ENCODE measurements around the gene SEPTIN12. TPM values are rescaled to one million over a fixed set of nuclear protein-coding genes. Genes with fewer than 3 reads are reported as not detected.
A peak's percentile ranks its signal among the peaks of the same experiment; 100 is the strongest.

The SEPTIN12 gene
- total RNA-seq, 4 donors from 2014 or later = 1.7 TPM; not detected in 3

DNA sequence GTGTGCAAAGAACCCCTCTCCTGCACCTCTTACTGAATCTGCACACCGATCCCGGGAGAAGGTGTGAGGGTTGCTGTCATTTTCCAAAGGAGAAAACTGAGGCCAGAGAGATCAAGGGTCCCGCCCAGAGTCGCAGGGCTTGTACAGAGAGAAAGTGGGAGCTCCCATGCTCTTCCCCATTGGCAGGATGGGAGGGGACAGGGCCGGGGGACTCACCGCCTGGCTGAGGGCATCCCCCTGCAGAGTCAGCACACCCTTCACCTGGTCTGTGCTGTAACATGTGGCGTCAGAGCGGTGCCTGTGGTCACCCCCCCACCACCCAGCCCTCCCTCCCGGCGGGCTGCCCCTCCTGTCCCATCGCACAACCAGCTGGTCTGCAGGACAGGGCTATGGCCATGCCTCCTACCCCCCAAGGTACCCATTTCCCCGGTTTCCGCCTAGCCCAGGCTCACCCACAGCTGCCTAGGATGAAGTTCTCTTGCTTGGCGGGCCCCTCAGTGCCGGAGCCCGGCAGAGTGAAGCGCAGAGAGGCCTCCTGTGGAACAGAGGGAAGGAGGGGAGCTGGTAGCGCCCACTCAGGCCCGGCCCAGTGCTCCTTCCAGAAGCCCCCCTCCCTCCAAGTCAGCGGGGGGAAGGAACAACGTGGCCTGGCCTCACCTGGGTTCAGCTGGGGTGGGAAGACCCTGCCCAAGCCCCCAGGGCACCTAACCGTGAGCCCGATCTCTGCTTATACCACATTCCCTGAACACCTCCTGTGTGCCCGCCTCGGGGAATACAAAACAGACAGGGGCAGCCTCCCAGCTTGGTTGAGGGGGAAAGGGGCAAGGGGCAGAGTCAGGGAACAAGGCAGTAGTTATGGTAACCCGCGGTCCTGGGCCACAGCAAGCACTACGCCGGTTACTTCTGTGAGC, 13.2 kb upstream of the SEPTIN12 start:
- 32% methylated on average over 21 of the region's 29 CpGs for WGBS
- no peak for TF ChIP-seq POLR2A (IDR thresholded peaks at IDR 0.05; ENCODE audit: low read depth)

DNA sequence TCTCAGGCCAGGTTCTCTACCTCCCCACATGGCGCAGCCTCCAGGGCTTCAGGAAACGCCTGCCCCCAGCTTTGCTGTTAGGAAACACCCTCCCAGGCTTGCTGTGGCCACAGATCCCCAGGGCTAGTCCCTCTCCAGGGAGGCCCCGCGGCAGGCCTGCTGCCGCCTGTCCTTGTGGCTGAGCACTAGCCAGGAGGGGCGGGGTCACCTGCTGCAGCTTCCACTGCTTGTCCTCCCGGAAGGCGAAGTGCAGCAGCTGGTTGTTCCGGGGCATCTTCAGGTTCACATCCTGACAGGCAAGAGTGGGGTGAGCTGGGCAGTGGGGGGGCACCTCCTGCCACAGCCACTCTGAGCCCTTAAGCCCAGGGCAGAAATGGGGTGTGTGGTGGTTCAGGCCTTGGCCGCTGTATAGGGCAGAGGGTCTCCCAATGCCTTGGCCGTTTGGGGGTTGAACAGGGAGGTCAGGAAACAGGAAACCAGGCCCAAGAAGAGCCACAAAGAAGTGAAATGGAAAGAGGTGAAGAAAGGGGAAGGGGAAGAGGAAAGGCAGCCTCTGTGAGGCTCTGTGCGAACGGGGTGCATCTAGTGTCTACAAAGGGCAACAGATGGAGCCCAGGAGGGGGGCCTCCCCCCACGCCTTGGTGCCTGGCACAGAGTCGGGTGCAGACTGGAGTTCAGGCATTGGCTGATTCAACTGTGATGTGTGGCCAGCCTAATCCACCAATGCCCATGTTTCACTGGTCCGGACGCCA, 12.3 kb upstream of the SEPTIN12 start:
- no peak overlapping the region for H3K4me3 ChIP-seq
- intact Hi-C loops (cut with DNase I) = loop anchor here (5.0 kb wide), 3 partner anchors 33 to 68 kb away; partner anchors contain the start of genes ANKS3, DNAAF8, GLYR1 and UBN1
- DNase-seq (ENCODE audit: extremely low spot score) = no peak
- H3K36me3 ChIP-seq = peaks cover 9 to 71% (median 56%) of the 10 kb centered on the region in 4 donors
- peak overlapping the region in 1 of 4 donors; percentile 87 for H3K27ac ChIP-seq (replicated peaks in 1 of 4)
- H3K27me3 ChIP-seq = no peaks in the 10 kb centered on the region
- no peaks in the 10 kb centered on the region for H3K9me3 ChIP-seq
- 61% methylated on average over 13 of the region's 17 CpGs for WGBS
- peaks cover 31 to 47% (median 45%) of the 10 kb centered on the region in 4 donors for H3K4me1 ChIP-seq
- TF ChIP-seq EP300 (IDR thresholded peaks at IDR 0.05) = no peak

More for the DNA sequence above, 13.2 kb upstream of the SEPTIN12 start:
- H3K9me3 ChIP-seq = no peaks in the 10 kb centered on the region
- H3K36me3 ChIP-seq = peaks cover 13 to 72% (median 57%) of the 10 kb centered on the region in 4 donors
- H3K4me3 ChIP-seq = peak overlapping the region; percentile 73 to 92 (median 83)
- H3K4me1 ChIP-seq = peaks cover 31 to 48% (median 45%) of the 10 kb centered on the region in 4 donors
- H3K27me3 ChIP-seq = no peaks in the 10 kb centered on the region
- DNase-seq (ENCODE audit: extremely low spot score) = no peak
- H3K27ac ChIP-seq (replicated peaks in 1 of 4) = peak overlapping the region; percentile 87 to 93 (median 90)
- intact Hi-C loops (cut with DNase I) = loop anchor here (5.0 kb wide), 3 partner anchors 34 to 69 kb away; partner anchors contain the start of genes ANKS3, DNAAF8, GLYR1 and UBN1

DNA sequence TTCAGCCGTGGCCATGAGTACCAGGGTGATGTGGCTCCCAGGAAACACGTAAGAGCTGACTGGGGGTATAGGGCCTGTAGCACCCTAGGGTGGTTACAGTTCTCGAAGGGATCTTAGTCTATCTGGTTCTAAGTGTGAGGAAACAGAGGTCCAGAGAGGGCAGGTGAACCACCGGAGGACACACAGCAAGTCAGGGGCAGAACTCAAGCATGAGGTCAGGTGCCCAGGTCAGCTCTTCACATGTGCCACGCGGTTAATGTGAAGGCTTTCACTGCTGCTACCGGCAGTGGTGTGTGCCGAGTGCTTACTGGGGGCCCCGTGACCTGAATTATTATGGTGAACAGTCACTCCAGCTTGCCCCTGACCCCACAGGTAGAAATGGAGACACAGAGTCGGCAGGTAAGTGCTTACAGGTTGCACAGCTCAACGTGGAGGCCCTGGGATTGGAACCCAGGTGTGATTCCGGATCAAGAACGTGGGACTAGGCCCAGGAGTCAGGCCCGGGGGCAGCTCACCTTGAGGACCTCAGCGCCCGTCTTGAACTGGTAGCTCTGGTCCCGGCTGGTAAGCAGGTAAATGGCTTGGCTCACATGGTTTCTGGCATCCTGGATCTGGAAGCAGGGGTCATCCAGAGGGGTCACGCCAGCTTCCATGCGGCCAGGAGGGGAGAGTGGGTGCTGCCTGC, 11.2 kb upstream of the SEPTIN12 start:
- H3K27ac ChIP-seq (replicated peaks in 1 of 4) = no peak overlapping the region
- no peak for DNase-seq (ENCODE audit: extremely low spot score)
- H3K36me3 ChIP-seq = peaks cover 9 to 60% (median 44%) of the 10 kb centered on the region in 4 donors
- no peak overlapping the region for H3K4me3 ChIP-seq
- H3K27me3 ChIP-seq = no peaks in the 10 kb centered on the region
- intact Hi-C loops (cut with DNase I) = no loop called here
- no peaks in the 10 kb centered on the region for H3K9me3 ChIP-seq
- WGBS = 91% methylated on average over 10 of the region's 19 CpGs
- H3K4me1 ChIP-seq = peaks cover 28 to 36% (median 35%) of the 10 kb centered on the region in 4 donors
- TF ChIP-seq EP300 (IDR thresholded peaks at IDR 0.05) (no peak), POLR2A (IDR thresholded peaks at IDR 0.05; ENCODE audit: low read depth) (no peak), POLR2AphosphoS5 (IDR thresholded peaks at IDR 0.05) (no peak)
- TF ChIP-seq, protein P1, sequence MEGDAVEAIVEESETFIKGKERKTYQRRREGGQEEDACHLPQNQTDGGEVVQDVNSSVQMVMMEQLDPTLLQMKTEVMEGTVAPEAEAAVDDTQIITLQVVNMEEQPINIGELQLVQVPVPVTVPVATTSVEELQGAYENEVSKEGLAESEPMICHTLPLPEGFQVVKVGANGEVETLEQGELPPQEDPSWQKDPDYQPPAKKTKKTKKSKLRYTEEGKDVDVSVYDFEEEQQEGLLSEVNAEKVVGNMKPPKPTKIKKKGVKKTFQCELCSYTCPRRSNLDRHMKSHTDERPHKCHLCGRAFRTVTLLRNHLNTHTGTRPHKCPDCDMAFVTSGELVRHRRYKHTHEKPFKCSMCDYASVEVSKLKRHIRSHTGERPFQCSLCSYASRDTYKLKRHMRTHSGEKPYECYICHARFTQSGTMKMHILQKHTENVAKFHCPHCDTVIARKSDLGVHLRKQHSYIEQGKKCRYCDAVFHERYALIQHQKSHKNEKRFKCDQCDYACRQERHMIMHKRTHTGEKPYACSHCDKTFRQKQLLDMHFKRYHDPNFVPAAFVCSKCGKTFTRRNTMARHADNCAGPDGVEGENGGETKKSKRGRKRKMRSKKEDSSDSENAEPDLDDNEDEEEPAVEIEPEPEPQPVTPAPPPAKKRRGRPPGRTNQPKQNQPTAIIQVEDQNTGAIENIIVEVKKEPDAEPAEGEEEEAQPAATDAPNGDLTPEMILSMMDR (IDR thresholded peaks at IDR 0.05) = no peak

DNA sequence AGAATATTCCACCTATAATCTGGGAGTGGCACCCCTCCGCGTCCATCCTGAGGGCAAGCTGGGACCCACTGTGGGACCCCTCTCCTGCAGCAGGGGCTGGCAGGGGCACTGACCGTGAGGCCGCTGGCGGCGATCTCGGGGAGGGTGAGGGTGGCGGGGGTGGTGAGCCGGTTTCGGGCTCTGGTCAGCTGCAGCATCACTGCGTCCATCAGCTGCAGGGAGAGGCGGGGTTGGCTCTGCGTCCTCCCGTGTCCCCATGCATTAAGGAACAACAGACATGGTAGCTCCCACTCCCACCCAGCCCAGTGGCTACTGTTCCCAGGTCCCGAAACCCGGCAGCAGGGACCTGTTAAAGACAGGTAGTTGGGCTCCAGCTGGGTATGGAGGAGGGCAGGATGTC, 10.3 kb upstream of the SEPTIN12 start:
- TF ChIP-seq, protein P1 (IDR thresholded peaks at IDR 0.05) = no peak
- TF ChIP-seq POLR2AphosphoS5 (IDR thresholded peaks at IDR 0.05) (no peak), EP300 (IDR thresholded peaks at IDR 0.05) (no peak), POLR2A (IDR thresholded peaks at IDR 0.05; ENCODE audit: low read depth) (no peak)
- intact Hi-C loops (cut with DNase I) = no loop called here

DNA sequence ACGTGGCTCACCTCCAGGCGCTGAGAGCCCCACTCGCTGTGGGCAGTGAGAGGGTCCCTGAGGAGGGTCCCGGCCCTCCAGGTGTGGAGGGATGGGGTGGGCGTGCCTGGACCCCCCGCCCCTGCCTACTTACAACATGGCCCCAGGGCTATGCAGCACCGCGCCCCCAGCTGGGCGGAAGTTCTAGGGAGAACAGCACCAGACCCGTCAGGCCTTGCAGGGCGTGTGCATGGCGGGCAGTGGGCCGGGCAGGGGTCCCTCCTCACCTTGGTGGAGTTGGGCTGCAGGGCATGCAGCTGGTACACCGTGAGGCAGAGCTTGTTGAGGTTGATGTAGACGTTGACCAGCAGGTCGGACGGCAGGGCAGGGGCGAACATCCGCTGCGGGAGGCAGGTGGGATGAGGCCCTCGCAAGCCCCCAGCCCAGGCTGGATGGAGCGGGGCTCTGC, 9.7 kb upstream of the SEPTIN12 start:
- H3K4me3 ChIP-seq = no peak overlapping the region
- intact Hi-C loops (cut with DNase I) = no loop called here

More for the DNA sequence above, 10.3 kb upstream of the SEPTIN12 start:
- DNase-seq (ENCODE audit: extremely low spot score) = no peak
- 96% methylated on average over 14 of the region's 16 CpGs for WGBS
- no peak overlapping the region for H3K27ac ChIP-seq (replicated peaks in 1 of 4)
- H3K36me3 ChIP-seq = peaks cover 9 to 54% (median 41%) of the 10 kb centered on the region in 4 donors
- peaks cover 24 to 27% (median 26%) of the 10 kb centered on the region in 4 donors for H3K4me1 ChIP-seq
- H3K9me3 ChIP-seq = no peaks in the 10 kb centered on the region
- no peak overlapping the region for H3K4me3 ChIP-seq
- no peaks in the 10 kb centered on the region for H3K27me3 ChIP-seq

More for the DNA sequence above, 9.7 kb upstream of the SEPTIN12 start:
- TF ChIP-seq POLR2A (IDR thresholded peaks at IDR 0.05; ENCODE audit: low read depth) (no peak), EP300 (IDR thresholded peaks at IDR 0.05) (no peak), POLR2AphosphoS5 (IDR thresholded peaks at IDR 0.05) (no peak)
- TF ChIP-seq, protein P1 (IDR thresholded peaks at IDR 0.05) = no peak
- Histone ChIP-seq H3K36me3 (peaks cover 9 to 54% (median 41%) of the 10 kb centered on the region in 4 donors), H3K27ac (replicated peaks in 1 of 4) (no peak overlapping the region), H3K27me3 (no peaks in the 10 kb centered on the region), H3K9me3 (no peaks in the 10 kb centered on the region), H3K4me1 (peaks cover 19 to 22% (median 22%) of the 10 kb centered on the region in 4 donors)
- DNase-seq (ENCODE audit: extremely low spot score) = no peak
- WGBS = 81% methylated on average over 15 of the region's 22 CpGs

Data from esophagus muscularis mucosa (tissue), 4 donors.